Stimulated activated CD4-positive, alpha-beta T cell treated with anti-CD3 and anti-CD28 coated beads, TNF-alpha, amount 100 ng/mL, for 24 hours (primary cell): ENCODE data around the gene CA10.

Source experiments
- DNase-seq, 3 experiments: peaks; one replicate each; pipeline ENCODE4 v3.0.0-alpha.2; 2020; ENCODE audit warnings: low read depth in 3 of 3

Gene CA10

GRCh38 chr17:52158450-52159042, at the start of gene CA10:
CA10 (minus strand) TSS chr17:52158714.
- DNase-seq: no peak

GRCh38 chr17:52207796-52208195, 49.3 kb upstream of the CA10 start:
- no peak for DNase-seq

- DNase-seq: no peak
Measured at GRCh38 chr17:52202520-52203080, 44.1 kb upstream of the CA10 start.

- DNase-seq: no peak
Measured at GRCh38 chr17:52201767-52202519, 43.4 kb upstream of the CA10 start.

GRCh38 chr17:52191491-52191890, 33.0 kb upstream of the CA10 start:
- no peak for DNase-seq

GRCh38 chr17:52181782-52182181, 23.3 kb upstream of the CA10 start:
- DNase-seq: no peak

- DNase-seq: no peak
Measured at GRCh38 chr17:52178012-52178411, 19.5 kb upstream of the CA10 start.

GRCh38 chr17:52170963-52171572, 12.6 kb upstream of the CA10 start:
- DNase-seq: no peak

GRCh38 chr17:52160136-52160567, 1.6 kb upstream of the CA10 start:
- DNase-seq: no peak

- DNase-seq: no peak
Measured at GRCh38 chr17:52159246-52160135, 977 bp upstream of the CA10 start.

GRCh38 chr17:52157603-52158449, 688 bp downstream of the CA10 start:
- no peak for DNase-seq

- no peak for DNase-seq
Measured at GRCh38 chr17:52156576-52157570, 1.6 kb downstream of the CA10 start.

- DNase-seq: no peak
Measured at GRCh38 chr17:52155301-52155700, 3.2 kb downstream of the CA10 start.

- DNase-seq: no peak
Measured at GRCh38 chr17:52154466-52154865, 4.0 kb downstream of the CA10 start.

- DNase-seq: no peak
Measured at GRCh38 chr17:52150935-52151334, 7.6 kb downstream of the CA10 start.

- no peak for DNase-seq
Measured at GRCh38 chr17:52149626-52150025, 8.9 kb downstream of the CA10 start.

- no peak for DNase-seq
Measured at GRCh38 chr17:52148969-52149351, 9.6 kb downstream of the CA10 start.

GRCh38 chr17:52148288-52148968, 10.1 kb downstream of the CA10 start:
- DNase-seq: no peak

- DNase-seq: no peak
Measured at GRCh38 chr17:52147872-52148271, 10.6 kb downstream of the CA10 start.
